Right lobe of liver (tissue), 6 donors: Measurements from ENCODE around the gene PRDM15. TPM values are rescaled to one million over a fixed set of nuclear protein-coding genes. Genes with fewer than 3 reads are reported as not detected.

Experiments used
- ATAC-seq, 4 donors: fragments of 200-7000 bp; cut with Tn5 transposase; one replicate each; pipeline ENCODE4 v1.9.1; 2020; ENCODE audit warnings: mild to moderate bottlenecking in 4 of 4, moderate library complexity in 4 of 4
- DNase-seq, 3 donors: peaks; one replicate each; pipeline ENCODE4 v3.0.0-alpha.2; 2020
- H3K27ac ChIP-seq, 3 donors: fragments of 200-600 bp; one replicate each; pipeline ENCODE4 v1.8.0; 2022
- H3K27me3 ChIP-seq, 2 donors: fragments of 200-600 bp; one replicate each; pipeline ENCODE4 v1.8.0; 2022
- H3K36me3 ChIP-seq, 4 donors: fragments of 200-600 bp; sonication (generic) in 1 of 4; one replicate each; pipeline versions ENCODE4 v1.5.1 to v1.8.0; 2017 to 2022; ENCODE audit warnings: control low read depth in 1 of 4
- H3K4me1 ChIP-seq, 4 donors: fragments of 200-600 bp; sonication (generic) in 1 of 4; one replicate each; pipeline versions ENCODE4 v1.5.1 to v1.8.0; 2017 to 2022; ENCODE audit warnings: control low read depth in 1 of 4
- H3K4me3 ChIP-seq, 3 donors: fragments of 200-600 bp; one replicate each; pipeline ENCODE4 v1.8.0; 2022
- H3K9me3 ChIP-seq, 4 donors: fragments of 200-600 bp; sonication (generic) in 1 of 4; one replicate each; pipeline versions ENCODE4 v1.5.1 to v1.8.0; 2017 to 2022; ENCODE audit warnings: control low read depth in 1 of 4
- CTCF ChIP-seq, 4 donors: fragments of 200-600 bp in 3 of 4; fragments of 450-650 bp in 1 of 4; IDR thresholded peaks; one replicate each; pipeline versions ENCODE4 v1.5.1 to v1.8.0; 2016 to 2022; ENCODE audit warnings: antibody characterized with exemption in 4 of 4, mild to moderate bottlenecking in 2 of 4
- POLR2A ChIP-seq: fragments of 450-650 bp; IDR thresholded peaks from one replicate; pipeline ENCODE4 v1.6.1; 2017; ENCODE audit warnings: antibody characterized with exemption, mild to moderate bottlenecking
- WGBS: methylation state at CpG from one replicate; pipeline ENCODE4 v1.1.6; 2018; ENCODE audit warnings: low coverage, low lambda C conversion rate; ENCODE audit not compliant: insufficient coverage; ENCODE audit errors: missing lambda C conversion rate; 5-methylcytosine and 5-hydroxymethylcytosine counted together
- intact Hi-C, 2 donors: fragments of 100-400 bp; cut with DNase I; formaldehyde crosslinking; loops; one replicate each; pipeline versions ENCODE4 v1.11.2 to v1.14.1; 2022
- total RNA-seq, 6 experiments: library from RNA; depleted of rRNA in 2 of 6; stranded (reverse); fragments of >200 nt in 2 of 6; fragmentation: NEBNext Ultra II Directional in 3 of 6; extraction: Animal tissue kit (Norgen Biotek cat#: 25700) in 3 of 6; gene quantifications; one replicate each; pipeline versions ENCODE4 v1.1.0 to v1.2.4, GENCODE V29; 2016 to 2023
- donor health status: DM: no; HTN: yes; CAD: no.
- donor health status: DM: no; HTN: no; CAD: no.
- donor health status: DM: no; HTN: no; CAD: no.
- donor health status: DM: no; HTN: yes; CAD: no.
- donor health status: DM: no; HTN: yes; CAD: no.

PRDM15 gene
- total RNA-seq, 6 experiments from 2014 or later = 1.9 to 4.0 (median 2.7) TPM

- Histone ChIP-seq H3K27me3 (no peaks in the 10 kb centered on the region), H3K4me3 (no peak overlapping the region), H3K27ac (peak overlapping the region in 1 of 3 donors; percentile 64), H3K4me1 (peaks cover 0 to 57% (median 30%) of the 10 kb centered on the region in 4 donors), H3K9me3 (no peaks in the 10 kb centered on the region), H3K36me3 (peaks cover 0 to 12% (median 4%) of the 10 kb centered on the region in 4 donors)
- TF ChIP-seq POLR2A (peak; percentile 22), CTCF (IDR thresholded peaks at IDR 0.05) (no peak)
- DNase-seq (no peak), ATAC-seq (peak; percentile 55 to 80 (median 64))
- intact Hi-C loops = no loop called here
- 14% methylated on average over 4 of the region's 5 CpGs for WGBS
These were observed 120.6 kb downstream of the PRDM15 start for GRCh38 chr21:41758550-41758949.

GRCh38 chr21:41755934-41756773 is 123.0 kb downstream of the PRDM15 start:
- ATAC-seq (no peak), DNase-seq (peak in 1 of 3 donors; percentile 22)
- TF ChIP-seq POLR2A = no peak
- no peak for TF ChIP-seq CTCF (IDR thresholded peaks at IDR 0.05)
- H3K4me3 ChIP-seq = no peak overlapping the region
- H3K27me3 ChIP-seq = no peaks in the 10 kb centered on the region
- no peaks in the 10 kb centered on the region for H3K9me3 ChIP-seq
- WGBS = 77% methylated on average over 9 of the region's 33 CpGs
- H3K36me3 ChIP-seq = peaks cover 0 to 12% (median 5%) of the 10 kb centered on the region in 4 donors
- peaks cover 0 to 53% (median 27%) of the 10 kb centered on the region in 4 donors for H3K4me1 ChIP-seq
- intact Hi-C loops = no loop called here
- no peak overlapping the region for H3K27ac ChIP-seq

DNA sequence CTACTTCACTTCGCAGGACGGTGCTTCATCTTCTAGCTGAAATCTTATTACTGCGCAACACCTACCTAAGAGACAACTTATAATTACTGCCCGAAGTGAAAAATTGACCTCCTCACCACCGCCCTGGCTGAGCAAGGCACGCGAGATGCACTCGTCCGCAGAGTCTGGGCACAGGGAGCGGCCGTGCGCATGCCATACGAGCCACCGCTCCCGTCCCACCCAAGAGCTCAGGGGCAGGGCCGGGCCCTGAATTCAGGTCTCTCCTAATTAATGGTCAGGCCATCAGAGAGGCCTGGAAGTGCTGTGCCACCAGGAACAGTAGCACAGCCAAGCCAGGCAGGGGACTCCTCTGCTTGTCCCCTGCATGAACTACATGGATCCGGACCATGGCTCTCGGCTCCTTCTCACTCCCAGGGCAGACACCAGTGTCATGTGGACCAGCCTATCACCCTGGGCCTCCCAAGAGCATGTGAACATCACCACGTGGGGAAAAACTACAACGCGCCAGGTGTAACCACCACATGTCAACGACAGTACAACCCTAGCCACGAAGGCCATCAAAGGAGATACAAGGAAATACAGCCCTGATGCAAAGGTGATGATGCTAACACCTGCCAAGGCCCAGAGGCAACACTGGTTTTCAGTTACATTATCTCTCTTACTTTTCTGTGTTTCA is 123.7 kb downstream of the PRDM15 start:
- TF ChIP-seq POLR2A = no peak
- no peak for TF ChIP-seq CTCF (IDR thresholded peaks at IDR 0.05)
- 92% methylated on average over 11 of the region's 23 CpGs for WGBS
- ATAC-seq (no peak), DNase-seq (no peak)
- Histone ChIP-seq H3K4me1 (peaks cover 0 to 53% (median 28%) of the 10 kb centered on the region in 4 donors), H3K9me3 (no peaks in the 10 kb centered on the region), H3K4me3 (no peak overlapping the region), H3K36me3 (peaks cover 0 to 12% (median 5%) of the 10 kb centered on the region in 4 donors), H3K27me3 (no peaks in the 10 kb centered on the region), H3K27ac (no peak overlapping the region)
- intact Hi-C loops = no loop called here

DNA sequence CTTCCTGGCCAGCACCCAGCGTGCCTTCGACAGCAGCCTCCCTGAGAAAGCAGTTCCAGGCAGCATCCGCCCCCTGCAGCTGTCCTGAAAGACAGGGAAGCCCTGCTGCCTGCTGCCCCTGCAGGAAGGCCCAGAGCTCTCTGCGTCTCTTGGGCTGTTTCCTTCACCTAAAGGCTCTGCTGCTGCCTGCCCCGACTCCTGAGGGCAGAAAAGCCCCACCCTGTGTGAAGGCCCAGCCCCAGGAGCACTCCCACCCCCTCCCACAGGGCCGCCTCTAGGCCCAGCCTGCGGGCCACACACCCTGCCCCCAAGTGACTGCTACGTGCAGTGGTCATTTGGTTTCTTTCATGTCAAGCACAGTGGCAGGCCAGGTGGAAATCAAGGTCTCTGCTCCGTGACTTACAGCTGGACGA is 124.7 kb downstream of the PRDM15 start:
- ATAC-seq (no peak), DNase-seq (no peak)
- WGBS = no CpG with 5 or more reads among the region's 10 CpGs
- TF ChIP-seq POLR2A (no peak), CTCF (IDR thresholded peaks at IDR 0.05) (no peak)
- intact Hi-C loops = no loop called here
- Histone ChIP-seq H3K4me1 (peaks cover 0 to 55% (median 28%) of the 10 kb centered on the region in 4 donors), H3K9me3 (no peaks in the 10 kb centered on the region), H3K36me3 (peaks cover 0 to 12% (median 5%) of the 10 kb centered on the region in 4 donors), H3K27me3 (no peaks in the 10 kb centered on the region), H3K27ac (no peak overlapping the region), H3K4me3 (no peak overlapping the region)
